Stimulated activated effector memory CD8-positive, alpha-beta T cell treated with anti-CD3 and anti-CD28 coated beads, Interleukin-12 subunit alpha, Interleukin-12 subunit beta, amount 100 ng/mL, for 72 hours (primary cell): Measurements from ENCODE around the gene NUDT15.

Experiments used
- ATAC-seq: fragments of 150-1000 bp; cut with Tn5 transposase; 2 replicates; pipeline ENCODE4 v1.10.0; 2021
- DNase-seq, 2 donors: peaks; one replicate each; pipeline ENCODE4 v3.0.0; 2021 to 2022; ENCODE audit warnings: low spot score in 2 of 2
- H3K27ac Mint-ChIP-seq: one replicate; pipeline ENCODE4 v1.8.0; 2022; ENCODE audit warnings: mild to moderate bottlenecking, mixed read lengths
- H3K36me3 Mint-ChIP-seq: one replicate; pipeline ENCODE4 v1.8.0; 2022; ENCODE audit warnings: mild to moderate bottlenecking, mixed read lengths
- H3K4me1 Mint-ChIP-seq: one replicate; pipeline ENCODE4 v1.8.0; 2022; ENCODE audit warnings: mixed read lengths
- H3K4me3 Mint-ChIP-seq: one replicate; pipeline ENCODE4 v1.8.0; 2022; ENCODE audit warnings: mild to moderate bottlenecking, mixed read lengths
- H3K9me3 Mint-ChIP-seq: one replicate; pipeline ENCODE4 v1.8.0; 2022; ENCODE audit warnings: mixed read lengths

The NUDT15 gene

GRCh38 chr13:48068952-48069351, 31.4 kb downstream of the NUDT15 start:
- H3K36me3 Mint-ChIP-seq = peaks cover 77% of the 10 kb centered on the region
- H3K4me3 Mint-ChIP-seq = no peak overlapping the region
- H3K9me3 Mint-ChIP-seq = no peaks in the 10 kb centered on the region
- ATAC-seq (no peak), DNase-seq (no peak)
- H3K4me1 Mint-ChIP-seq = peaks cover 14% of the 10 kb centered on the region
- no peak overlapping the region for H3K27ac Mint-ChIP-seq

GRCh38 chr13:48069573-48069972, 32.0 kb downstream of the NUDT15 start:
- Mint-ChIP-seq H3K27ac (no peak overlapping the region), H3K9me3 (no peaks in the 10 kb centered on the region)
- ATAC-seq = no peak

GRCh38 chr13:48070942-48071341, 33.4 kb downstream of the NUDT15 start:
- Mint-ChIP-seq H3K9me3 (no peaks in the 10 kb centered on the region), H3K4me1 (peaks cover 14% of the 10 kb centered on the region), H3K27ac (peak overlapping the region; percentile 60), H3K36me3 (peaks cover 90% of the 10 kb centered on the region), H3K4me3 (no peak overlapping the region)
- DNase-seq (no peak), ATAC-seq (no peak)

More at GRCh38 chr13:48069573-48069972, 32.0 kb downstream of the NUDT15 start:
- no peak for DNase-seq
- H3K4me1 Mint-ChIP-seq = peaks cover 14% of the 10 kb centered on the region
- no peak overlapping the region for H3K4me3 Mint-ChIP-seq
- H3K36me3 Mint-ChIP-seq = peaks cover 82% of the 10 kb centered on the region

- peaks cover 3% of the 10 kb centered on the region for H3K4me1 Mint-ChIP-seq
- no peaks in the 10 kb centered on the region for H3K9me3 Mint-ChIP-seq
- ATAC-seq = no peak
- H3K27ac Mint-ChIP-seq = peak overlapping the region; percentile 12
- H3K36me3 Mint-ChIP-seq = peaks cover 92% of the 10 kb centered on the region
- DNase-seq = no peak
- H3K4me3 Mint-ChIP-seq = no peak overlapping the region
Observed at GRCh38 chr13:48072304-48072703, 34.8 kb downstream of the NUDT15 start.

GRCh38 chr13:48072787-48073186, 35.3 kb downstream of the NUDT15 start:
- ATAC-seq = no peak
- Mint-ChIP-seq H3K27ac (no peak overlapping the region), H3K4me1 (no peaks in the 10 kb centered on the region), H3K36me3 (peaks cover 93% of the 10 kb centered on the region), H3K4me3 (no peak overlapping the region), H3K9me3 (no peaks in the 10 kb centered on the region)
- DNase-seq = no peak

- DNase-seq = no peak
- Mint-ChIP-seq H3K4me1 (no peaks in the 10 kb centered on the region), H3K9me3 (no peaks in the 10 kb centered on the region), H3K27ac (no peak overlapping the region), H3K4me3 (no peak overlapping the region), H3K36me3 (peaks cover 95% of the 10 kb centered on the region)
- no peak for ATAC-seq
Observed at GRCh38 chr13:48074006-48074405, 36.5 kb downstream of the NUDT15 start.

- H3K4me1 Mint-ChIP-seq = no peaks in the 10 kb centered on the region
Observed at GRCh38 chr13:48078251-48078656, 40.7 kb downstream of the NUDT15 start.

GRCh38 chr13:48081739-48082138, 44.2 kb downstream of the NUDT15 start:
- Mint-ChIP-seq H3K27ac (no peak overlapping the region), H3K4me3 (no peak overlapping the region), H3K4me1 (no peaks in the 10 kb centered on the region), H3K36me3 (peaks cover 100% of the 10 kb centered on the region), H3K9me3 (no peaks in the 10 kb centered on the region)
- ATAC-seq (no peak), DNase-seq (no peak)

More at GRCh38 chr13:48078251-48078656, 40.7 kb downstream of the NUDT15 start:
- H3K36me3 Mint-ChIP-seq = peaks cover 100% of the 10 kb centered on the region
- ATAC-seq (peak; percentile 58), DNase-seq (no peak)
- H3K9me3 Mint-ChIP-seq = no peaks in the 10 kb centered on the region
- peak overlapping the region; percentile 29 for H3K27ac Mint-ChIP-seq
- H3K4me3 Mint-ChIP-seq = no peak overlapping the region

- Mint-ChIP-seq H3K4me3 (no peak overlapping the region), H3K36me3 (peaks cover 82% of the 10 kb centered on the region), H3K27ac (no peak overlapping the region), H3K4me1 (peaks cover 9% of the 10 kb centered on the region), H3K9me3 (no peaks in the 10 kb centered on the region)
- no peak for DNase-seq
- no peak for ATAC-seq
Observed at GRCh38 chr13:48086272-48086671, 48.7 kb downstream of the NUDT15 start.

GRCh38 chr13:48093588-48093987, 56.1 kb downstream of the NUDT15 start:
- DNase-seq (no peak), ATAC-seq (no peak)
- Mint-ChIP-seq H3K9me3 (no peaks in the 10 kb centered on the region), H3K36me3 (peaks cover 37% of the 10 kb centered on the region), H3K4me3 (peak overlapping the region; percentile 95), H3K27ac (peak overlapping the region; percentile 98), H3K4me1 (peaks cover 50% of the 10 kb centered on the region)

GRCh38 chr13:48094404-48094780, 56.9 kb downstream of the NUDT15 start:
- H3K4me3 Mint-ChIP-seq = peak overlapping the region; percentile 95
- DNase-seq (peak in 1 of 2 donors; percentile 52), ATAC-seq (peak; percentile 25)
- peaks cover 32% of the 10 kb centered on the region for H3K36me3 Mint-ChIP-seq
- peaks cover 44% of the 10 kb centered on the region for H3K4me1 Mint-ChIP-seq
- H3K9me3 Mint-ChIP-seq = no peaks in the 10 kb centered on the region
- peak overlapping the region; percentile 98 for H3K27ac Mint-ChIP-seq

GRCh38 chr13:48094781-48095502, 57.4 kb downstream of the NUDT15 start, which contains the start of gene MED4:
Gene MED4 (minus strand): TSS chr13:48095104. CDS start chr13:48095078, 26 bp downstream.
- DNase-seq (peak; percentile 99 to 100), ATAC-seq (peak; percentile 96)
- H3K27ac Mint-ChIP-seq = peak within 1 kb of the TSS; percentile 98
- peaks cover 26% of the 10 kb centered on the region for H3K36me3 Mint-ChIP-seq
- no peaks in the 10 kb centered on the region for H3K9me3 Mint-ChIP-seq
- H3K4me3 Mint-ChIP-seq = peak within 1 kb of the TSS; percentile 95
- peaks cover 41% of the 10 kb centered on the region for H3K4me1 Mint-ChIP-seq

GRCh38 chr13:48096670-48097069, 59.1 kb downstream of the NUDT15 start:
- Mint-ChIP-seq H3K9me3 (no peaks in the 10 kb centered on the region), H3K27ac (no peak overlapping the region), H3K36me3 (peaks cover 17% of the 10 kb centered on the region), H3K4me3 (no peak overlapping the region), H3K4me1 (peaks cover 37% of the 10 kb centered on the region)
- ATAC-seq = no peak
- DNase-seq = no peak
